ENCODE data around the gene IP6K2.
"Not testable (repeated sequence)": the region's sequence is repeated elsewhere in the genome, so short reads cannot be mapped to it uniquely, and the experiment has no call there.

Gene IP6K2

GRCh38 chr3:48733752-48734518 lies 16.9 kb upstream of the IP6K2 start:
- DNase-seq (ENCODE audit: extremely low read depth in 1 of 2, low read depth in 1 of 2): not testable (repeated sequence)

- DNase-seq (ENCODE audit: extremely low read depth in 1 of 2, low read depth in 1 of 2): no peak
Measured at GRCh38 chr3:48727511-48727910, 10.5 kb upstream of the IP6K2 start.

DNA sequence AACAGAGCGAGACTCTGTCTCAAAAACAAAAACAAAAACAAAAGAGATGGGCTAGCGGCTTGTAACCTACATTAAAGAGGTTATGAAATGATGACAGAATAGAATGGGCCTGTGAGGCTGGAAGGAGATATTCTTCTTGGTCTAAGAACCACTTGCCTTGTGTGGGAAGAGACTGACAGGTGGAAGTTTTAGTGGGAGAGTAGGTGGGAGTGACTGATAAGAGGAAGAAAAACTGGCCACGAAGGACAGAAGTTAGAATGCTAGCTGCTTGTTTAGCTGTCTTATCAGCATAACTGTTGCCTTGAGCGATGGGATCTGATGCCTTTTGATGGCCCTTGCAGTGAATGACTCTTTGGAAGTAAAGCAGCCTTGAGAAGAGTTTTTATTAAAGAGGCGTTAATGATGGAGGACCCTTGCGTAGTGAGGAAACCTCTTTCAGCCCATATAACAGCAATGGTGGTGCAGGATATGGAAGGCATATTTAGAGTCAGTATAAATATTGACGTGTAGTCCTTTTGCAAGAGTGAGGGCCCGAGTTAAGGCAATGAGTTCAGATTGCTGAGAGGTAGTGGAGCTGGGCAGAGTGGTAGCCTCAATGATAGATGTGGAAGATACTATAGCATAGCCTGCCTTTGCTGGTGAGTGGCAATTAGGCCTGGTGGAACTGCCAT lies 8.3 kb upstream of the IP6K2 start:
- DNase-seq (ENCODE audit: extremely low read depth in 1 of 2, low read depth in 1 of 2): not testable (repeated sequence)

- no peak for DNase-seq (ENCODE audit: extremely low read depth in 1 of 2, low read depth in 1 of 2)
Measured at GRCh38 chr3:48723725-48724124, 6.7 kb upstream of the IP6K2 start.

- not testable (repeated sequence) for DNase-seq (ENCODE audit: extremely low read depth in 1 of 2, low read depth in 1 of 2)
Measured at GRCh38 chr3:48723293-48723692, 6.3 kb upstream of the IP6K2 start.

GRCh38 chr3:48716508-48716981 lies 476 bp downstream of the IP6K2 start:
- DNase-seq (ENCODE audit: extremely low read depth in 1 of 2, low read depth in 1 of 2): peak in 1 of 2 donors; percentile 5

DNA sequence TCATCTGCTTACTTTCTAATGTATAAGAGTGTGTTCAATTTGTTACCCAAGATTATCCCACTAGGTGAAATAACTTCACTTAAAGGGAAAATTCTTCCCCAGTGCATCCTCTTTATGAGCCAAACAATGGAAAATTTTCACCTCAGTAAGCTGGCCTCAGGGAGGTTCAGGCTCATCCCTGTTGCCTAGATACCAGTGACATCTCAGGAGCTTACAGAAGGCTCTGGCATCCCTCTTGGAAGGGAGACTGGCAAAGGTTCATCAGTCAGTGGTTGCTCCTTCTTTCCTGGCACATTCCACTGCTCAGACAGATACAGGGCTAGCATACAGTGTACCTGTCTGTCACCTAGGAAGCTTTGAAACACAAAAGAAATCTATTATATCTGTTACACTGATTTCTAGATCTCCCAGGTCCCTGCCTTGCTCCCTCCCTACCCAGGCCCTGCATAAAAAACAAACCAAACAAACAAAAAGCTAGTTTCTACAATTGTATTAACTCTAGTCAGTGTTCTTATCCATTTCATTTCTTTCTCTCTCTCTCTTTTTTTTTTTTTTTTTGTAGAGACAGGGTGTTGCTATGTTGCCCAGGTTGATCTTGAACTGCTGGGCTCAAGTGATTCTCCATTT lies 1.7 kb downstream of the IP6K2 start:
- DNase-seq (ENCODE audit: extremely low read depth in 1 of 2, low read depth in 1 of 2): no peak

DNA sequence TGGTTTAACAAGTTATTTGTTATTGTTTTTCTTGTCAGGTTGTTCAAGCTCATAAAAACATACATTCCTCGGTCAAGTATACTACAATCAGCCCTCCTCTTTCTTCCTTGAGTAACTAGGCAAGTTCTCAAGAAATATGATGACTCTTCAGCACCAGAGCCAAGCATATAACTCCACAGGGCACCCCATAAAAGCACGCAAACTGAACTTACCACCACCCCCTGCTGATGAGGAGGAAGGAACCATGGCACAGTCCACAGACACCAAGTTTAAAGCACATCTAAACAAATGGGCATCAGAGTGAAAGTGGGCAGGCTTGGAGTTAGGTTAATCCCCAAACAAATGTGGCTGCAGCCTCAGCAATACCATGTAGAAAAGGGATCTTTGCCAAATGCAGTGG lies 5.3 kb downstream of the IP6K2 start:
- no peak for DNase-seq (ENCODE audit: extremely low read depth in 1 of 2, low read depth in 1 of 2)

GRCh38 chr3:48709051-48709461 lies 8.0 kb downstream of the IP6K2 start:
- DNase-seq (ENCODE audit: extremely low read depth in 1 of 2, low read depth in 1 of 2): no peak

GRCh38 chr3:48708481-48708889 lies 8.5 kb downstream of the IP6K2 start:
- DNase-seq (ENCODE audit: extremely low read depth in 1 of 2, low read depth in 1 of 2): no peak

DNA sequence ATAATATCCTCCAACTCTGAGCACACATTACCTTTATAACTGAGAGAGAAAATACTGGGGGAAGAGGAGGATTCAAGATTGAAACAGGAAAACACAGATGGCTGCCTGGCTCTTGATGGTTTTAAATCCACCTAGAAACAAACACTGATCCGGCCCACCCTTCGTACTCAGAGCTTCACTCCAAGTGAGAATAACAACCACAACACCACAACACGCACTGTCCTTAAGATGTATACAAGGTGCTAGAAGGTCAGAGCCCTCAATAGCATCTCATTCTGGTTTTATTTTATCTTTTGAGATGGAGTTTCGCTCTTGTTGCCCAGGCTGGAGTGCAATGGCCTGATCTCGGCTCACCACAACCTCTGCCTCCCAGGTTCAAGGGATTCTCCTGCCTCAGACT lies 9.9 kb downstream of the IP6K2 start:
- DNase-seq (ENCODE audit: extremely low read depth in 1 of 2, low read depth in 1 of 2): no peak

GRCh38 chr3:48702320-48702920 lies 14.6 kb downstream of the IP6K2 start:
- DNase-seq (ENCODE audit: extremely low read depth in 1 of 2, low read depth in 1 of 2): no peak

DNA sequence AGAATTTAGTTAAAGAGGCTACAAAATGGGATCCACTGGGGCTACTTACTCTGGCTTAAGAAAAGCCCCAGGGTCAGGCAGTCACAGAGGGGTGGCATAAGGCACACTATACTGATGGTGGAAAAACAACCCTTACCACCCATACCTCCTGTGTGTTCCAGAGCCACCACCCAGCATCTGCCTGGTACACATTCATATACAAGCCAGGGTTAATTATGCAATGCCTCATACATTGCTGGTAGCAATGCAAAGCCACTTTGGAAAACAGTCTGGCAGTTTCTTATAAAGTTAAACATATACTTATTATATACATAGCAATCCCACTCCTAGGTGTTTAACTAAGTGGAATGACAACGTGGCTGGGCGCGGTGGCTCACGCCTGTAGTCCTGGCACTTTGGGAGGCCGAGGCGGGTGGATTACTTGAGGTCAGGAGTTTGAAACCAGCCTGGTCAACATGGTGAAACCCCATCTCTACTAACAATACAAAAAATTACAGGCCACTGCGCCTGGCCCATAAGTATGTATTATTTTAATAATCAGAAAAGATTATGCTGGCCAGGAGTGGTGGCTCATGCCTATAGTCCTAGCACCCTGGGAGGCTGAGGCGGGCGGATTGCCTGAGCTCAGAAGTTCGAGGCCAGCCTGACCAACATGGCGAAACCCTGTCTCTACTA lies 16.2 kb downstream of the IP6K2 start:
- no peak for DNase-seq (ENCODE audit: extremely low read depth in 1 of 2, low read depth in 1 of 2)

DNA sequence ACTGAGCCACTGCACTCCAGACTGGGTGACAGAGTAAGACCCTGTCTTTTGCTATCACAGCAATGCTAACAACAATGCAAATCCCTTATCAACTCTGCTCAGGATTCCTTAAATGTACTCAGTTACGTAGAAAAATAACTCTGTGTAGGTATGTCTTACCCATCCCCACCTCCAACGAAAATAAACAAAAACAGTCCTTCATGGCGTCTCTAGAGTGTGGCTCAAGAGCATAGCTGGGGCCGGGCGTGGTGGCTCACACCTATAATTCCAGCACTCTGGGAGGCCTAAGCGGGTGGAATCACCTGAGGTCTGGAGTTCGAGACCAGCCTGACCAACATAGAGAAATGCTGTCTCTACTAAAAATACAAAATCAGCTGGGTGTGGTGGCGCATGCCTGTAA lies 18.1 kb downstream of the IP6K2 start:
- DNase-seq (ENCODE audit: extremely low read depth in 1 of 2, low read depth in 1 of 2): no peak

- DNase-seq (ENCODE audit: extremely low read depth in 1 of 2, low read depth in 1 of 2): no peak
Measured at GRCh38 chr3:48697952-48698351, 19.1 kb downstream of the IP6K2 start.

GRCh38 chr3:48696601-48697000 lies 20.4 kb downstream of the IP6K2 start:
- no peak for DNase-seq (ENCODE audit: extremely low read depth in 1 of 2, low read depth in 1 of 2)

DNA sequence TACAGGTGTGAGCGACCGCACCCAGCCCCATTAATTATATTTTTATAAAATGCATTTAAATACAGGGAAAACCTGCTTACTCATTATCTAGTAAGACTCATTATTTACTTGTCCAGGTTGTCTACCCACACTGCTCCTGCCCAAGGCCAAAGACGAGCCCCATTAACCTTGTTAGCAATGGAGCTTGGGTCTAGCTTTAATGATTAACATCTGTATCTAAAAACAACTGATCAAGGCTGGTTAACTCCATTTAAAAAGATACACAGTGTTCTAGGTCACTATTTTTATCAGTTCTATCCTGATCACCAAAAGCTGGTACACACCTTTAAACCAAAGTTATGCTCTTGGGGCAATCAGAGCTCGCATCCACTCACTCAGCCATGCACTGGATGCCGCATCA lies 20.9 kb downstream of the IP6K2 start:
- DNase-seq (ENCODE audit: extremely low read depth in 1 of 2, low read depth in 1 of 2): no peak

DNA sequence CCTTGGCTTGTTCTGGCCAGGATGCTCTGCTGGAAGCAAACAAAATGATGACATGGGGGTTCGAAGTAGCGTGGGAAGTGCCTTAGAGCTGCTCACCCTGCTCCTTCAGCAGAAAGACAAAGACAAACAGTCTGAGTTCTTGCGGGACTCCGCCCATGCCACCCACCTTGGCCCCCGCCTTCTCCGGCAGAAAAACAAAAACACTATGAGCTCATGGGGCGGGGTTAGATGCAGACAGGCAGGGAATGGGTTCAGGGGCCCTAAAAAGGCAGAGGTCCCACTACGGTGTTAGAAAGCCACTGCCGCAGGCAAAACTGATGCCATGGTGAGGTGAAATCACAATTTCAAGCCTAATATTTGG lies 21.6 kb downstream of the IP6K2 start:
- no peak for DNase-seq (ENCODE audit: extremely low read depth in 1 of 2, low read depth in 1 of 2)

- no peak for DNase-seq (ENCODE audit: extremely low read depth in 1 of 2, low read depth in 1 of 2)
Measured at GRCh38 chr3:48694610-48695392, 22.2 kb downstream of the IP6K2 start.

GRCh38 chr3:48693826-48694225 lies 23.2 kb downstream of the IP6K2 start:
- no peak for DNase-seq (ENCODE audit: extremely low read depth in 1 of 2, low read depth in 1 of 2)
